BJ (cell line): Measurements from ENCODE around the gene SOX6. TPM values are rescaled to one million over a fixed set of nuclear protein-coding genes. Genes with fewer than 3 reads are reported as not detected.

Source experiments
- CTCF ChIA-PET: fragments of 350-600 bp; formaldehyde crosslinking; extraction: SDS; loops from one replicate; lab custom pipeline; 2021; ENCODE audit warnings: antibody characterized with exemption, inconsistent platforms; lab: Yijun Ruan, JAX
- POLR2A ChIA-PET: fragments of 300-600 bp; sonication (Branson Sonifier 250); formaldehyde crosslinking; extraction: SDS; loops from one replicate; lab custom pipeline; 2021; ENCODE audit warnings: antibody characterized with exemption; lab: Charles Lee
- DNase-seq: peaks from one replicate; pipeline ENCODE4 v3.0.0-alpha.2; 2011; ENCODE audit warnings: low read depth
- H3K27me3 ChIP-seq: 2 replicates; pipeline ENCODE4 v1.6.0; 2011; ENCODE audit warnings: low read length; ENCODE audit not compliant: control insufficient read depth, insufficient read depth
- H3K36me3 ChIP-seq: 2 replicates; pipeline ENCODE4 v1.5.1; 2011; ENCODE audit warnings: low read length; ENCODE audit not compliant: control insufficient read depth, insufficient read depth
- H3K4me3 ChIP-seq: 2 replicates; pipeline ENCODE4 v1.5.1; 2011; ENCODE audit warnings: low read depth, mild to moderate bottlenecking, control low read depth, low read length
- polyA plus RNA-seq: library from polyadenylated mRNA; depleted of rRNA; stranded (reverse); fragments of >200 nt; gene quantifications from 2 replicates; pipeline ENCODE4 v1.2.3, GENCODE V29; 2011
- TF ChIP-seq, protein P1 (sequence below): IDR thresholded peaks from 2 replicates; pipeline ENCODE4 v1.5.1; 2011; ENCODE audit warnings: low read depth, mild to moderate bottlenecking, control low read depth, inconsistent platforms, low read length, moderate library complexity; ENCODE audit not compliant: insufficient read depth

SOX6 gene
- polyA plus RNA-seq, 1 experiment, result 1.9 TPM

DNA sequence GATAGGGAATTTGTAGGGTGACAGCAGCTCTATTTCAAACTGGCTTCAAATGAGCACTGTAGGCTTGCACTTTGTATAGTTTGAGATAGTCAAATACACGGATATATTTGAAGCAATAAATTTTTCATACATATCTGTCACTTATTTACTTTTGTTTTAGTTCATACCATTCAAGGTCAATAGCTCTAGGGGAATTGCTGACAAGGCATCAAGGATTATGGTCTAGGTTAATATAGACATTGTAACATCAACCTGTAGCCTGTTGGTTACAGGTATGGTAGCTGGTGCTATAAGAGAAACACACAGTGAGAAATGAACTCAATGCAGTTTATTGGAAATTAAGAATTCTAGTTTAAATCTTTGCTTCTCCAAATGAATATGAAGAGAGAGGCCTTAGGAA lies 267.6 kb downstream of the SOX6 start:
- CTCF ChIA-PET, result no interaction called here
- H3K4me3 ChIP-seq, result no peak overlapping the region
- TF ChIP-seq, protein P1, sequence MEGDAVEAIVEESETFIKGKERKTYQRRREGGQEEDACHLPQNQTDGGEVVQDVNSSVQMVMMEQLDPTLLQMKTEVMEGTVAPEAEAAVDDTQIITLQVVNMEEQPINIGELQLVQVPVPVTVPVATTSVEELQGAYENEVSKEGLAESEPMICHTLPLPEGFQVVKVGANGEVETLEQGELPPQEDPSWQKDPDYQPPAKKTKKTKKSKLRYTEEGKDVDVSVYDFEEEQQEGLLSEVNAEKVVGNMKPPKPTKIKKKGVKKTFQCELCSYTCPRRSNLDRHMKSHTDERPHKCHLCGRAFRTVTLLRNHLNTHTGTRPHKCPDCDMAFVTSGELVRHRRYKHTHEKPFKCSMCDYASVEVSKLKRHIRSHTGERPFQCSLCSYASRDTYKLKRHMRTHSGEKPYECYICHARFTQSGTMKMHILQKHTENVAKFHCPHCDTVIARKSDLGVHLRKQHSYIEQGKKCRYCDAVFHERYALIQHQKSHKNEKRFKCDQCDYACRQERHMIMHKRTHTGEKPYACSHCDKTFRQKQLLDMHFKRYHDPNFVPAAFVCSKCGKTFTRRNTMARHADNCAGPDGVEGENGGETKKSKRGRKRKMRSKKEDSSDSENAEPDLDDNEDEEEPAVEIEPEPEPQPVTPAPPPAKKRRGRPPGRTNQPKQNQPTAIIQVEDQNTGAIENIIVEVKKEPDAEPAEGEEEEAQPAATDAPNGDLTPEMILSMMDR, result no peak
- POLR2A ChIA-PET, result no interaction called here
- H3K36me3 ChIP-seq, result no peaks in the 10 kb centered on the region
- H3K27me3 ChIP-seq, result no peaks in the 10 kb centered on the region
- DNase-seq, result no peak

DNA sequence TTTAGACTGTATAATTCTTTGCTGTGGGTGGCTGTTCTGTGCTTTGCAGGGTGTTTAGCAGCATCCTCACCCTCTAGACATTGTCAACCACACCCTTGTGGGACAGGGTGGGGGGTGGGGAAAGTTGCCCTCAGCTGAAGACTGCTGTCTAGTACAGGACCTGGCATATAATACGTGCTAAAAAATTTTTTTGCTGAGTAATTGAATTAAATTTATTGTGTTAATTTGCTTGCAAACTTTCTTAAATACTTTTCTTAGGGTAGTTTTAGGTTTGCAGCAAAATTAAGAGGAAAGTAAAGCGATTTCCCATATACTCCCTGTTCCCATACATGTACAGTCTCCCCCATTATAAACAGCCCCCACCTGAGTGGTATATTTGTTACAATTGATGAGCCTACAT lies 268.5 kb downstream of the SOX6 start:
- TF ChIP-seq, protein P1, result no peak
- ChIA-PET CTCF (no interaction called here), POLR2A (no interaction called here)
- Histone ChIP-seq H3K36me3 (no peaks in the 10 kb centered on the region), H3K4me3 (no peak overlapping the region), H3K27me3 (no peaks in the 10 kb centered on the region)
- no peak for DNase-seq

DNA sequence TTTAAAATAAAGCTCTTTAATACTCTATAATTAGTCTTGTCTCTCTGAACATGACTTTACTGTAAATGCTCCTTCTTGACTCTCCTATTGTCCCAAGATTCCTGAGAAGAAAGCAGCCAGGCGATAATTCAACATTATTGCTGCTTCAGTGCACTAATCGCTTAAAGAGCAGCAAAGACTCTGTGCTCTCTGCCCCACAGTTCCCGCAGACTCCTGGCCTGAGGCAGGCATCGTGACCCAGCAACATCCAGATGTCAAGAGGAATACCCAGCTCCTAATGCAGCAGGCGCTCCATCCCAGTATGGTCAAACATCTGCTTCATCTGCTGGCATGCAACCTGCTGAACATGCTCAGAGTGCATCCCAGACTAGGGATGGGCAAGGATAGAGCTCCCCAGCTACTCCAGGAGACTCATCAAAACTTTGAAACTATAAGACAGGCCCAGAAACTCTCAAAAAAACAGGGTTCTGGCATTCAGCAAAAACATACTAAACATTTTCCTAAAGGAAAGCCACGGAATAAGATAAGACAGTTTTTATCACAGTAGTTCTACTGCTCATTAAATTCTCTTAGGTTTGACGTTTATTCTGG lies 270.0 kb downstream of the SOX6 start:
- no peaks in the 10 kb centered on the region for H3K27me3 ChIP-seq
- ChIA-PET POLR2A (no interaction called here), CTCF (no interaction called here)
- DNase-seq, result no peak
- no peak overlapping the region for H3K4me3 ChIP-seq
- TF ChIP-seq, protein P1, result no peak
- no peaks in the 10 kb centered on the region for H3K36me3 ChIP-seq

DNA sequence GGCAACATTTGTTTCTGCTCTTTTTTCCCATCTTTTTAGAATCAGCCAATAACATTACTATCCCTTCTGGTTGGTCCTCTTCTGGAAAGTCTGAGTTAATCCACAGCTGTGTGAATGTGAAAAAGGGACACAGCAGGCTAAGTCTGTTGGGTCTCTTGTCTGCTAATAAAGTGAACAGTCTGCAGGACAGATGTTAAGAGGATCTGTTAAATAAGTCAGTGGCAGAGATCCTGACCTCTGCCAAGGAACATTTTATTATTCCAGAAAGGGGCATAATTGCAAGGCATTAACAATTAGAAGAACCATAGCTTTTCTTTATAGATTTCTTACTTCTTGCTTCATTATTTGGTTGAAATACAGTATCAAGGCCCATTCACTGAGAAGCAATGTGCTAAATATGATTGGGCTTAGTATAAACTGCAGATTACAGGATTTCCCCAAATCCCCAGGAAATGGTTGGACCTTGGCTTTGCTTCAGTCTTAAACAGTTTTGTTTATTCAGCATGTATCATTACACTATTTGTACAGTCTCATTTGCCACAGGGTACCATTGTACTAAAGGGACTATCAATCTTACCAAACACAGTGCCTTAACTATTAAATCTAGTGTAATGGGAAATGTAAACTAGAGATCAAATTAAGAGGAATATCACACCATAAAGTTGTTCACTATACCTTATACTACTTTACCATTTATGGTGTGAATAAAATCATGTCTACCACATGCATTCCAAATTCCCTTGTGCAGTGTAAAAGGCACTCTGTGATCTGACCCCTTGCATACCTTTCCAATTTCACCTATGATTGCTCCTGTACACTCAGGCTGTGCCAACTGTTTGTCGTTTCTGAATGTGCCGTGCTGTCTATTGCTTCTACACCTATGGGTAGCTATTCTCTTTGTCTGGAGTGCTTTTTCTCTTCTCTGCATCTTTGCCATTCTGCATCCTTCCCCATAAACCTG lies 274.0 kb downstream of the SOX6 start:
- CTCF ChIA-PET, result interaction anchor here (1.0 kb wide), 1 partner anchor 24 kb away, joined by 3 read pairs; no protein-coding TSS in a partner anchor
- no peak for DNase-seq
- H3K27me3 ChIP-seq, result no peaks in the 10 kb centered on the region
- H3K36me3 ChIP-seq, result no peaks in the 10 kb centered on the region
- TF ChIP-seq, protein P1, result no peak
- POLR2A ChIA-PET, result no interaction called here
- no peak overlapping the region for H3K4me3 ChIP-seq

DNA sequence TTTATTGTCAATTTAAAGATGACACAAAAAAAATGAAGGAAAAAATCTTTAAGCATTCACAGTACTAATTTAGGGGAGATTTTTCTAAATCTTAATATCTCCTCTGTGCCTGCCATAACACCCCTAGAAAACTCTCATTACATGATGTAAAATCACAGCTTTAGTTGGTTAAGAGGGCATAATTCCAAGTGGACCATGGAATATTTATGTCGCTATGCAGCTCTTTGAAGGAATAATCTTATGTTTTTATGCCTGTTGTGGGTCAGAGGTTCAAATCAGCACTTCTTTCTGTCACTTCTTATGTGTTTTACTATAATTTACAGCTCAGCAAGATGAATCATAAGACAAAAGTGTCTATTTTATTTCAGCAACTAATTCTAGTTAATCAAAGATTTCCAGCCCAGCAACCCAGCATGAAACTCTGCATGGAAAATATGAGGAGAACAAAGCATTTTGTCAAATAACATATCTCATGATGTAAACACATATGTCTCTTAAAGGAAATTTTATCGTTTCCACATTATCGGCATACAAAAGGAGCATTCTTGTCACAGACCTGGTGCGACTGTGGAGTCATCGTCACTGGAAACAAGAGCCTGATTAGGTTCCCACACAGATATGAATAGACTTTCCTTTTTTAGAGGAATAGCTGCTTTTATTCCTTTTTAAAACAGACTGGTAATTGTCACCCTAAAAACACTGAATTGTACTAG lies 274.8 kb downstream of the SOX6 start:
- TF ChIP-seq, protein P1, result no peak
- ChIA-PET CTCF (interaction anchor here (1.1 kb wide), 1 partner anchor 9 kb away, joined by 3 read pairs; no protein-coding TSS in a partner anchor), POLR2A (no interaction called here)
- Histone ChIP-seq H3K27me3 (no peaks in the 10 kb centered on the region), H3K4me3 (no peak overlapping the region), H3K36me3 (no peaks in the 10 kb centered on the region)
- DNase-seq, result no peak
